BE2C (cell line): ENCODE results near the gene IGF2.
A peak's percentile ranks its signal among the peaks of the same experiment; 100 is the strongest.

Experiments
- DNase-seq: peaks from one replicate; pipeline ENCODE4 v3.0.0-alpha.2; 2020
- H3K27me3 ChIP-seq: fragments of 250-450 bp; sonication (Bioruptor Pico); 2 replicates; pipeline ENCODE4 v1.5.1; 2020; ENCODE audit warnings: mild to moderate bottlenecking
- H3K36me3 ChIP-seq: fragments of 250-450 bp; sonication (Bioruptor Pico); 2 replicates; pipeline ENCODE4 v1.5.1; 2020; ENCODE audit warnings: mild to moderate bottlenecking
- H3K4me1 ChIP-seq: fragments of 250-450 bp; sonication (Bioruptor Pico); 2 replicates; pipeline ENCODE4 v1.5.1; 2020
- H3K4me3 ChIP-seq: 2 replicates; pipeline ENCODE4 v1.5.1; 2011; ENCODE audit warnings: low read depth, low read length
- H3K9me3 ChIP-seq: fragments of 250-450 bp; sonication (Bioruptor Pico); 2 replicates; pipeline ENCODE4 v1.5.1; 2020
- CTCF ChIP-seq: IDR thresholded peaks from 2 replicates; pipeline ENCODE4 v1.5.1; 2012; ENCODE audit warnings: mild to moderate bottlenecking, low read depth, low read length

Gene IGF2

GRCh38 chr11:2120359-2121100 lies 18.7 kb downstream of the IGF2 start:
- DNase-seq, result peak; percentile 63
- peak; percentile 26; the same call in 1 of the 2 replicates for TF ChIP-seq CTCF
- H3K4me1 ChIP-seq, result peaks cover 6% of the 10 kb centered on the region; the same call in 1 of the 2 replicates
- no peak overlapping the region for H3K4me3 ChIP-seq
- no peaks in the 10 kb centered on the region for H3K36me3 ChIP-seq
- no peaks in the 10 kb centered on the region for H3K9me3 ChIP-seq
- H3K27me3 ChIP-seq, result no peaks in the 10 kb centered on the region

- peaks cover 6% of the 10 kb centered on the region; the same call in 1 of the 2 replicates for H3K4me1 ChIP-seq
- H3K27me3 ChIP-seq, result no peaks in the 10 kb centered on the region
- DNase-seq, result no peak
- H3K9me3 ChIP-seq, result no peaks in the 10 kb centered on the region
- no peaks in the 10 kb centered on the region for H3K36me3 ChIP-seq
- TF ChIP-seq CTCF, result no peak
- H3K4me3 ChIP-seq, result no peak overlapping the region
Observed at GRCh38 chr11:2118677-2119076, 20.5 kb downstream of the IGF2 start.

- no peaks in the 10 kb centered on the region for H3K9me3 ChIP-seq
- DNase-seq, result no peak
- no peak overlapping the region for H3K4me3 ChIP-seq
- peaks cover 6% of the 10 kb centered on the region; the same call in 1 of the 2 replicates for H3K4me1 ChIP-seq
- no peaks in the 10 kb centered on the region for H3K36me3 ChIP-seq
- no peaks in the 10 kb centered on the region for H3K27me3 ChIP-seq
- no peak for TF ChIP-seq CTCF
Observed at GRCh38 chr11:2116680-2117079, 22.5 kb downstream of the IGF2 start.

- no peaks in the 10 kb centered on the region for H3K36me3 ChIP-seq
- H3K4me1 ChIP-seq, result 0 out of 2 replicates have a peak, but pooled peaks cover under 1% of the 10 kb centered on the region
- no peaks in the 10 kb centered on the region for H3K9me3 ChIP-seq
- TF ChIP-seq CTCF, result no peak
- DNase-seq, result no peak
- no peaks in the 10 kb centered on the region for H3K27me3 ChIP-seq
- H3K4me3 ChIP-seq, result no peak overlapping the region
Observed at GRCh38 chr11:2115308-2115707, 23.9 kb downstream of the IGF2 start.

GRCh38 chr11:2114430-2115241 lies 24.6 kb downstream of the IGF2 start:
- no peaks in the 10 kb centered on the region for H3K4me1 ChIP-seq
- no peaks in the 10 kb centered on the region for H3K9me3 ChIP-seq
- no peaks in the 10 kb centered on the region for H3K27me3 ChIP-seq

More at GRCh38 chr11:2114430-2115241, 24.6 kb downstream of the IGF2 start:
- no peak for TF ChIP-seq CTCF
- H3K36me3 ChIP-seq, result no peaks in the 10 kb centered on the region
- no peak overlapping the region for H3K4me3 ChIP-seq
- no peak for DNase-seq
